ENCODE data around the gene ARHGAP18. TPM values are rescaled to one million over a fixed set of nuclear protein-coding genes. Genes with fewer than 3 reads are reported as not detected.

The ARHGAP18 gene
- total and polyA plus RNA-seq, 2 of the 13 experiments (the other 11 are each of a cell fraction or from before 2014, with no cell fraction given), result 58.2 to 115 TPM

- TF ChIP-seq DZIP1 (CRISPR knock-in tag; IDR thresholded peaks at IDR 0.05) (no peak), HNRNPLL (IDR thresholded peaks at IDR 0.05; ENCODE audit: low read depth, low read length, poor library complexity, severe bottlenecking) (no peak), ZNF513 (CRISPR knock-in tag; conservative IDR thresholded peaks at IDR 0.05) (no peak), ZNF430 (CRISPR knock-in tag; IDR thresholded peaks at IDR 0.05) (no peak), CBX5 (CRISPR knock-in tag; IDR thresholded peaks at IDR 0.05; ENCODE audit: borderline replicate concordance) (0 out of 2 replicates have a peak, but pooled peaks have one; percentile 33), SP4 (CRISPR knock-in tag; IDR thresholded peaks at IDR 0.05) (no peak), GABPB1 (CRISPR knock-in tag; IDR thresholded peaks at IDR 0.05) (no peak), ZNF777 (CRISPR knock-in tag; IDR thresholded peaks at IDR 0.05) (no peak), TEF (CRISPR knock-in tag; IDR thresholded peaks at IDR 0.05) (0 out of 2 replicates have a peak, but pooled peaks have one; percentile 30), THAP8 (CRISPR knock-in tag; IDR thresholded peaks at IDR 0.05; ENCODE audit: borderline replicate concordance) (no peak), ZGPAT (CRISPR knock-in tag; IDR thresholded peaks at IDR 0.05) (peak; percentile 41; the same call in 1 of the 2 replicates), NCOR1 (IDR thresholded peaks at IDR 0.05; ENCODE audit: borderline replicate concordance, low read length) (peak; percentile 20; the same call in 1 of the 2 replicates), PRDM10 (CRISPR knock-in tag; IDR thresholded peaks at IDR 0.05; ENCODE audit: low read depth) (no peak), RAD21 (CRISPR knock-in tag; IDR thresholded peaks at IDR 0.05) (no peak), KLF16 (CRISPR knock-in tag; IDR thresholded peaks at IDR 0.05) (0 out of 4 replicates have a peak, but pooled peaks of 1 of the 2 experiments have one; percentile 30), ZNF878 (CRISPR knock-in tag; IDR thresholded peaks at IDR 0.05) (no peak), ZNF841 (CRISPR knock-in tag; IDR thresholded peaks at IDR 0.05; ENCODE audit: borderline replicate concordance) (no peak)
These were observed 48.2 kb downstream of the ARHGAP18 start (continued) for GRCh38 chr6:129661536-129662405.
